BE2C (cell line): Measurements from ENCODE around the gene FNDC8.

Experiments
- DNase-seq: peaks from one replicate; pipeline ENCODE4 v3.0.0-alpha.2; 2020
- H3K27me3 ChIP-seq: fragments of 250-450 bp; sonication (Bioruptor Pico); 2 replicates; pipeline ENCODE4 v1.5.1; 2020; ENCODE audit warnings: mild to moderate bottlenecking
- H3K36me3 ChIP-seq: fragments of 250-450 bp; sonication (Bioruptor Pico); 2 replicates; pipeline ENCODE4 v1.5.1; 2020; ENCODE audit warnings: mild to moderate bottlenecking
- H3K4me1 ChIP-seq: fragments of 250-450 bp; sonication (Bioruptor Pico); 2 replicates; pipeline ENCODE4 v1.5.1; 2020
- H3K4me3 ChIP-seq: 2 replicates; pipeline ENCODE4 v1.5.1; 2011; ENCODE audit warnings: low read depth, low read length
- H3K9me3 ChIP-seq: fragments of 250-450 bp; sonication (Bioruptor Pico); 2 replicates; pipeline ENCODE4 v1.5.1; 2020
- CTCF ChIP-seq: IDR thresholded peaks from 2 replicates; pipeline ENCODE4 v1.5.1; 2012; ENCODE audit warnings: mild to moderate bottlenecking, low read depth, low read length

Gene FNDC8

GRCh38 chr17:35079547-35080423 lies 41.6 kb upstream of the FNDC8 start:
- TF ChIP-seq CTCF = no peak
- Histone ChIP-seq H3K4me3 (no peak overlapping the region), H3K36me3 (no peaks in the 10 kb centered on the region), H3K27me3 (no peaks in the 10 kb centered on the region), H3K9me3 (no peaks in the 10 kb centered on the region), H3K4me1 (peaks cover 5% of the 10 kb centered on the region)
- DNase-seq = no peak

- no peak for TF ChIP-seq CTCF
Measured at GRCh38 chr17:35080536-35080935, 40.9 kb upstream of the FNDC8 start.

GRCh38 chr17:35081638-35082037 lies 39.8 kb upstream of the FNDC8 start:
- no peak for DNase-seq
- no peak overlapping the region for H3K4me3 ChIP-seq
- no peak for TF ChIP-seq CTCF
- no peaks in the 10 kb centered on the region for H3K27me3 ChIP-seq
- no peaks in the 10 kb centered on the region for H3K36me3 ChIP-seq
- peaks cover 5% of the 10 kb centered on the region for H3K4me1 ChIP-seq
- no peaks in the 10 kb centered on the region for H3K9me3 ChIP-seq

More at GRCh38 chr17:35080536-35080935, 40.9 kb upstream of the FNDC8 start:
- H3K4me3 ChIP-seq = no peak overlapping the region
- peaks cover 5% of the 10 kb centered on the region for H3K4me1 ChIP-seq
- H3K27me3 ChIP-seq = no peaks in the 10 kb centered on the region
- DNase-seq = no peak
- H3K9me3 ChIP-seq = no peaks in the 10 kb centered on the region
- H3K36me3 ChIP-seq = no peaks in the 10 kb centered on the region

- Histone ChIP-seq H3K4me1 (peaks cover 5% of the 10 kb centered on the region), H3K27me3 (no peaks in the 10 kb centered on the region), H3K36me3 (no peaks in the 10 kb centered on the region), H3K9me3 (no peaks in the 10 kb centered on the region), H3K4me3 (no peak overlapping the region)
- TF ChIP-seq CTCF = no peak
- peak; percentile 34 for DNase-seq
Measured at GRCh38 chr17:35082073-35082657, 39.2 kb upstream of the FNDC8 start.

GRCh38 chr17:35083071-35083470 lies 38.3 kb upstream of the FNDC8 start:
- Histone ChIP-seq H3K4me3 (no peak overlapping the region), H3K4me1 (peaks cover 5% of the 10 kb centered on the region), H3K9me3 (no peaks in the 10 kb centered on the region), H3K36me3 (no peaks in the 10 kb centered on the region), H3K27me3 (no peaks in the 10 kb centered on the region)
- no peak for DNase-seq
- no peak for TF ChIP-seq CTCF

GRCh38 chr17:35084987-35085386 lies 36.4 kb upstream of the FNDC8 start:
- no peaks in the 10 kb centered on the region for H3K36me3 ChIP-seq
- no peak for TF ChIP-seq CTCF
- DNase-seq = no peak
- no peaks in the 10 kb centered on the region for H3K9me3 ChIP-seq
- H3K4me3 ChIP-seq = no peak overlapping the region
- peaks cover 5% of the 10 kb centered on the region for H3K4me1 ChIP-seq
- H3K27me3 ChIP-seq = no peaks in the 10 kb centered on the region
